ENCODE results near the gene SYTL2.

Gene SYTL2

DNA sequence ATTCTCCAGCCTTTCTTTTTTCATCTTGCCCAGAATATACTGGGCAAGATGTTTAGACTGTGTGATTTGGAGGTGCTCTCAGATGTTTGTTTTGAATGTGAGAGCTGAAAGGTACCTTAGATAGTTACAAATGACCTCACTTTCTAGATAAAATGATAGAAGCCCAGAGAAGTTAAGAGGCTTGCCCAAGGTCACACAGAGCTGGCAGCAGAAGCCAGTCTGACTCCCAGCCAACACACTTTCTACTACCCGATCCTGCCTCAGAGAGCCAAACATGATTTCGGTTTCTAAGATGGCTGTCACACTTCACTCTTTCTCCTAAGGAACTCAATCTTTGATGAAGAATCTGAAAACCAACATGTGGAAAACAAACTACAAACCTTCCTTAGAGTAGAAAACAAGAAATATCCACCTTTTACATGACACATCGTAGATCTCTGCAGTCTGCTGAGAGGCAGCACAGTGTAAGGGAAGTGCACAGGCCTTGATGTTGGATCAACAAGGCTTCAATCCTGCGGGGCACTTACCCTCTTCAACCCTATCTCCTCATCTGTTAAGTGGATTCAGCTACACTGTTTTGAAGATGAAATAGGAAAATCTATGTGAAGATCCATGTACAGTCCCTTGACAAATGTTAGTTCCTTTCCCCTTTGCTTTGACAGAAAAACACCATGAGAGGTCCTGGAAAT lies 58.6 kb downstream of the SYTL2 start:
- Histone ChIP-seq H3K27ac (no peak overlapping the region), H3K9ac (no peak overlapping the region), H2AFZ (ENCODE audit: low read depth) (no peak overlapping the region), H3K4me1 (ENCODE audit: low read depth, poor library complexity, severe bottlenecking) (no peaks in the 10 kb centered on the region), H3K36me3 (ENCODE audit: insufficient read depth) (no peaks in the 10 kb centered on the region), H3K4me2 (no peak overlapping the region), H3K27me3 (ENCODE audit: insufficient read depth, low read depth) (no peaks in the 10 kb centered on the region), H4K20me1 (ENCODE audit: insufficient read depth) (no peaks in the 10 kb centered on the region), H3K79me2 (ENCODE audit: insufficient read depth, low read depth) (no peaks in the 10 kb centered on the region), H3K4me3 (IDR thresholded peaks at IDR 0.05; ENCODE audit: insufficient read depth, low read depth, low read length) (no peak overlapping the region)
- TF ChIP-seq, protein P1, sequence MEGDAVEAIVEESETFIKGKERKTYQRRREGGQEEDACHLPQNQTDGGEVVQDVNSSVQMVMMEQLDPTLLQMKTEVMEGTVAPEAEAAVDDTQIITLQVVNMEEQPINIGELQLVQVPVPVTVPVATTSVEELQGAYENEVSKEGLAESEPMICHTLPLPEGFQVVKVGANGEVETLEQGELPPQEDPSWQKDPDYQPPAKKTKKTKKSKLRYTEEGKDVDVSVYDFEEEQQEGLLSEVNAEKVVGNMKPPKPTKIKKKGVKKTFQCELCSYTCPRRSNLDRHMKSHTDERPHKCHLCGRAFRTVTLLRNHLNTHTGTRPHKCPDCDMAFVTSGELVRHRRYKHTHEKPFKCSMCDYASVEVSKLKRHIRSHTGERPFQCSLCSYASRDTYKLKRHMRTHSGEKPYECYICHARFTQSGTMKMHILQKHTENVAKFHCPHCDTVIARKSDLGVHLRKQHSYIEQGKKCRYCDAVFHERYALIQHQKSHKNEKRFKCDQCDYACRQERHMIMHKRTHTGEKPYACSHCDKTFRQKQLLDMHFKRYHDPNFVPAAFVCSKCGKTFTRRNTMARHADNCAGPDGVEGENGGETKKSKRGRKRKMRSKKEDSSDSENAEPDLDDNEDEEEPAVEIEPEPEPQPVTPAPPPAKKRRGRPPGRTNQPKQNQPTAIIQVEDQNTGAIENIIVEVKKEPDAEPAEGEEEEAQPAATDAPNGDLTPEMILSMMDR (conservative IDR thresholded peaks at IDR 0.05; ENCODE audit: low read depth, low read length): no peak

DNA sequence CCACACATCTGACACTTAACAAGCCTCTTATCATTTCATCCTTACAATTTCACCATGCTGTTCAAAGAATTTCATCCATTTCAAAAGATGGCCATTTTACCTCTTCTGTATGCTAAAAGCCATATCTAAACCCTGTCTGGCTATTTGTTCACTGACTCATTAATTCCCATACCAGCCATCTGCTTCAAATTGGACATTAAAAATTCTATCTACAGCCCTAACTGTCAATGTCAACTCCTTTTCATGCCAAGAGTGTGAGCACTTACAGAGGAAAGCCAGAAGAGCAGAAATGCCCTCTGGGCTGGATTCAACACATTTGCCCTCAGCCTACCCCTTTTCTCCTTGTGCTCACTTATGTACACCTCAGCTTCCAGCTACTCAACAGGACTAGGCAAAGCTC lies 59.2 kb downstream of the SYTL2 start:
- no peak overlapping the region for H3K27ac ChIP-seq
- H3K4me1 ChIP-seq (ENCODE audit: low read depth, poor library complexity, severe bottlenecking): no peaks in the 10 kb centered on the region

DNA sequence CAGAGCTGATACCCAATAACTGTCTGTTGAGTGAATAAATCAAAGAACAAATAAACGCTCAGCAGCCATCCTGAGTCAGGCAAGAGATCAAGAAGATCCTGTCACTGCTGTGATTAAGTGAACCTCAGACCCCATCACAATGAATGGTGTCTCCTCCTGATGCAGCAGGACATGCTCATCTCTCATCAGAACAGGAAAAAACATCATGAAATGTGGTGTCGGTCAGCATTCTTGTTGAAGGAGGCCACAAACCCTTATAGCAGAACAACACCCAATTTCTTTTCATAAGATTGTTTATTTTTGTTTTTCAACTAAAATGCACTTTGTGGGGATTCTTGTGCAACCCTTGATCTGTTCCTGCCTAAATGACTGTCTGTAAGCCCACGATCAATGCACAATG lies 60.3 kb downstream of the SYTL2 start:
- H3K36me3 ChIP-seq (ENCODE audit: insufficient read depth): no peaks in the 10 kb centered on the region
- no peaks in the 10 kb centered on the region for H3K4me1 ChIP-seq (ENCODE audit: low read depth, poor library complexity, severe bottlenecking)
- no peak overlapping the region for H3K27ac ChIP-seq
- no peak overlapping the region for H2AFZ ChIP-seq (ENCODE audit: low read depth)
- H3K79me2 ChIP-seq (ENCODE audit: insufficient read depth, low read depth): no peaks in the 10 kb centered on the region
- no peak overlapping the region for H3K9ac ChIP-seq
- TF ChIP-seq, protein P1 (conservative IDR thresholded peaks at IDR 0.05; ENCODE audit: low read depth, low read length): no peak
- H3K4me3 ChIP-seq (IDR thresholded peaks at IDR 0.05; ENCODE audit: insufficient read depth, low read depth, low read length): no peak overlapping the region
- H3K27me3 ChIP-seq (ENCODE audit: insufficient read depth, low read depth): no peaks in the 10 kb centered on the region
- no peaks in the 10 kb centered on the region for H4K20me1 ChIP-seq (ENCODE audit: insufficient read depth)
- no peak overlapping the region for H3K4me2 ChIP-seq

More for the DNA sequence above, 59.2 kb downstream of the SYTL2 start:
- no peak overlapping the region for H3K4me3 ChIP-seq (IDR thresholded peaks at IDR 0.05; ENCODE audit: insufficient read depth, low read depth, low read length)
- H2AFZ ChIP-seq (ENCODE audit: low read depth): no peak overlapping the region
- H3K4me2 ChIP-seq: no peak overlapping the region
- H3K79me2 ChIP-seq (ENCODE audit: insufficient read depth, low read depth): no peaks in the 10 kb centered on the region
- H4K20me1 ChIP-seq (ENCODE audit: insufficient read depth): no peaks in the 10 kb centered on the region
- no peaks in the 10 kb centered on the region for H3K27me3 ChIP-seq (ENCODE audit: insufficient read depth, low read depth)
- H3K36me3 ChIP-seq (ENCODE audit: insufficient read depth): no peaks in the 10 kb centered on the region
- H3K9ac ChIP-seq: no peak overlapping the region
- TF ChIP-seq, protein P1 (conservative IDR thresholded peaks at IDR 0.05; ENCODE audit: low read depth, low read length): no peak

DNA sequence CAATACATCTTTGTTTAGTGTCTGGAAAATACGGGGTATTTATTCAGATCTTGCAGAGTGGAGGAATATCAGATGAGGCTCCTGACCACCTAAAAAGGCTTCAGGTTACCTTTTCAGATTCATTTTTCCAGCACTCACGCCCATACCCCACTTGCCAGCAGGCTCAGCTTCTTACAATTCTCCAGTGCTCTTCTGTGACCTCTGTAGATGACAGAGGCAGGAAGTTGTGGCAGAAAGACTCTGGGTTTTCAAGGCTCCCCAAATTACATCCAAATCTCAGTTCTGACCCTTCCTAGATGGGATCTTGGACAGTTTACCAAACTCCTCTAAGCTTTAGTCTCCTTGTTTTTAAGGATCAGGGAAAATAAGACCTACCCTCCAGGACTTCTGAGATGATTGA lies 61.1 kb downstream of the SYTL2 start:
- Histone ChIP-seq H3K4me2 (no peak overlapping the region), H3K9ac (no peak overlapping the region), H3K27me3 (ENCODE audit: insufficient read depth, low read depth) (no peaks in the 10 kb centered on the region), H4K20me1 (ENCODE audit: insufficient read depth) (no peaks in the 10 kb centered on the region), H3K79me2 (ENCODE audit: insufficient read depth, low read depth) (no peaks in the 10 kb centered on the region), H2AFZ (ENCODE audit: low read depth) (no peak overlapping the region), H3K36me3 (ENCODE audit: insufficient read depth) (no peaks in the 10 kb centered on the region), H3K27ac (no peak overlapping the region), H3K4me3 (IDR thresholded peaks at IDR 0.05; ENCODE audit: insufficient read depth, low read depth, low read length) (no peak overlapping the region), H3K4me1 (ENCODE audit: low read depth, poor library complexity, severe bottlenecking) (no peaks in the 10 kb centered on the region)
- TF ChIP-seq, protein P1 (conservative IDR thresholded peaks at IDR 0.05; ENCODE audit: low read depth, low read length): no peak
